Measurements from ENCODE around the gene WDR48.

- TF ChIP-seq EZH2 (IDR thresholded peaks at IDR 0.05; ENCODE audit: borderline replicate concordance, low read depth, low read length, severe bottlenecking) = no peak
- TF ChIP-seq, protein P1, sequence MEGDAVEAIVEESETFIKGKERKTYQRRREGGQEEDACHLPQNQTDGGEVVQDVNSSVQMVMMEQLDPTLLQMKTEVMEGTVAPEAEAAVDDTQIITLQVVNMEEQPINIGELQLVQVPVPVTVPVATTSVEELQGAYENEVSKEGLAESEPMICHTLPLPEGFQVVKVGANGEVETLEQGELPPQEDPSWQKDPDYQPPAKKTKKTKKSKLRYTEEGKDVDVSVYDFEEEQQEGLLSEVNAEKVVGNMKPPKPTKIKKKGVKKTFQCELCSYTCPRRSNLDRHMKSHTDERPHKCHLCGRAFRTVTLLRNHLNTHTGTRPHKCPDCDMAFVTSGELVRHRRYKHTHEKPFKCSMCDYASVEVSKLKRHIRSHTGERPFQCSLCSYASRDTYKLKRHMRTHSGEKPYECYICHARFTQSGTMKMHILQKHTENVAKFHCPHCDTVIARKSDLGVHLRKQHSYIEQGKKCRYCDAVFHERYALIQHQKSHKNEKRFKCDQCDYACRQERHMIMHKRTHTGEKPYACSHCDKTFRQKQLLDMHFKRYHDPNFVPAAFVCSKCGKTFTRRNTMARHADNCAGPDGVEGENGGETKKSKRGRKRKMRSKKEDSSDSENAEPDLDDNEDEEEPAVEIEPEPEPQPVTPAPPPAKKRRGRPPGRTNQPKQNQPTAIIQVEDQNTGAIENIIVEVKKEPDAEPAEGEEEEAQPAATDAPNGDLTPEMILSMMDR (IDR thresholded peaks at IDR 0.05; ENCODE audit: borderline replicate concordance, extremely low read depth, low read length, poor library complexity, severe bottlenecking) = no peak
These were observed 57.3 kb downstream of the WDR48 start for GRCh38 chr3:39109086-39109485.
